Activated B cell treated with CpG ODN at 0.5 μM for 24 hours (primary cell): Measurements from ENCODE around the gene SPDL1. TPM values are rescaled to one million over a fixed set of nuclear protein-coding genes. Genes with fewer than 3 reads are reported as not detected.
A peak's percentile ranks its signal among the peaks of the same experiment; 100 is the strongest.

ENCODE experiments used
- ATAC-seq: fragments of 200-7000 bp; cut with Tn5 transposase; one replicate; pipeline ENCODE4 v1.10.0; 2021; ENCODE audit warnings: low read depth, mild to moderate bottlenecking, moderate library complexity
- CTCF ChIA-PET: fragments of 350-600 bp; sonication (Branson Sonifier 250); formaldehyde crosslinking; loops from one replicate; lab custom pipeline; 2021; ENCODE audit warnings: antibody characterized with exemption; lab: Charles Lee
- POLR2A ChIA-PET: fragments of 350-600 bp; sonication (Branson Sonifier 250); formaldehyde crosslinking; loops from one replicate; lab custom pipeline; 2021; ENCODE audit warnings: antibody characterized with exemption; lab: Charles Lee
- DNase-seq: peaks from one replicate; pipeline ENCODE4 v3.0.0; 2022
- H3K27ac Mint-ChIP-seq: one replicate; pipeline ENCODE4 v1.8.0; 2020; ENCODE audit warnings: mixed read lengths
- H3K27me3 Mint-ChIP-seq: one replicate; pipeline ENCODE4 v1.8.0; 2021; ENCODE audit warnings: mixed read lengths
- H3K36me3 Mint-ChIP-seq: one replicate; pipeline ENCODE4 v1.8.0; 2021; ENCODE audit warnings: low read depth, mixed read lengths
- H3K4me1 Mint-ChIP-seq: one replicate; pipeline ENCODE4 v1.8.0; 2021; ENCODE audit warnings: mixed read lengths
- H3K4me3 Mint-ChIP-seq: one replicate; pipeline ENCODE4 v1.8.0; 2020; ENCODE audit warnings: mild to moderate bottlenecking, mixed read lengths
- H3K9me3 Mint-ChIP-seq: one replicate; pipeline ENCODE4 v1.8.0; 2020; ENCODE audit warnings: mixed read lengths
- CTCF ChIP-seq: fragments of 200-600 bp; IDR thresholded peaks from one replicate; pipeline ENCODE4 v1.8.0; 2022; ENCODE audit warnings: antibody characterized with exemption, mild to moderate bottlenecking
- intact Hi-C: fragments of 100-400 bp; cut with micrococcal nuclease; formaldehyde crosslinking; loops from one replicate; pipeline ENCODE4 v1.15.1; 2024
- total RNA-seq: library from RNA; stranded (reverse); gene quantifications from 2 replicates; pipeline ENCODE4 v1.2.3, GENCODE V29; 2022

Gene SPDL1
- total RNA-seq, 1 donor from 2014 or later = 20.6 TPM

GRCh38 chr5:169580964-169581363 lies 2.6 kb upstream of the SPDL1 start:
- Mint-ChIP-seq H3K4me3 (no peak overlapping the region), H3K27ac (no peak overlapping the region), H3K27me3 (peaks cover 18% of the 10 kb centered on the region), H3K36me3 (peaks cover 7% of the 10 kb centered on the region), H3K9me3 (no peaks in the 10 kb centered on the region), H3K4me1 (peaks cover 23% of the 10 kb centered on the region)
- DNase-seq (no peak), ATAC-seq (no peak)
- ChIA-PET CTCF (interaction anchor here (1.0 to 1.3 kb wide), 6 partner anchors 11 to 1311 kb away, joined by 3 to 11 read pairs (median 4); no protein-coding TSS in a partner anchor), POLR2A (no interaction called here)
- intact Hi-C loops = loop anchor here (1.0 to 5.0 kb wide), 4 partner anchors 71 to 1094 kb away; partner anchors contain the start of gene RARS1
- no peak for TF ChIP-seq CTCF

- peak; percentile 66 for TF ChIP-seq CTCF
- H3K36me3 Mint-ChIP-seq = peaks cover 7% of the 10 kb centered on the region
- peaks cover 13% of the 10 kb centered on the region for H3K27me3 Mint-ChIP-seq
- H3K4me3 Mint-ChIP-seq = peak overlapping the region; percentile 37
- peak; percentile 41 for ATAC-seq
- H3K9me3 Mint-ChIP-seq = no peaks in the 10 kb centered on the region
- intact Hi-C loops = loop anchor here (1.0 to 5.0 kb wide), 5 partner anchors 71 to 1094 kb away; partner anchors contain the start of gene RARS1
- peaks cover 24% of the 10 kb centered on the region for H3K4me1 Mint-ChIP-seq
- CTCF ChIA-PET = interaction anchor here (1.0 to 2.4 kb wide), 7 partner anchors 11 to 902 kb away, joined by 3 to 12 read pairs (median 5); no protein-coding TSS in a partner anchor
- POLR2A ChIA-PET = no interaction called here
- H3K27ac Mint-ChIP-seq = no peak overlapping the region
- DNase-seq = no peak
Measured at GRCh38 chr5:169581580-169582227, 1.9 kb upstream of the SPDL1 start.

- POLR2A ChIA-PET = interaction anchor here (0.7 to 1.8 kb wide), 7 partner anchors 54 to 1003 kb away, joined by 3 to 46 read pairs (median 8); partner anchors contain the start of genes DOCK2 and PANK3
- intact Hi-C loops = loop anchor here (1.0 to 5.0 kb wide), 6 partner anchors 54 to 1096 kb away; partner anchors contain the start of genes DOCK2, PANK3 and RARS1
- Mint-ChIP-seq H3K4me1 (peaks cover 24% of the 10 kb centered on the region), H3K27ac (peak overlapping the region; percentile 93), H3K36me3 (peaks cover 7% of the 10 kb centered on the region), H3K27me3 (peaks cover 6% of the 10 kb centered on the region), H3K9me3 (no peaks in the 10 kb centered on the region), H3K4me3 (peak overlapping the region; percentile 99)
- CTCF ChIA-PET = interaction anchor here (1.0 to 2.4 kb wide), 3 partner anchors 55 to 596 kb away, joined by 3 to 12 read pairs (median 7); no protein-coding TSS in a partner anchor
- DNase-seq (no peak), ATAC-seq (peak; percentile 45)
- TF ChIP-seq CTCF = no peak
Measured at GRCh38 chr5:169583101-169583423, 511 bp upstream of the SPDL1 start.

GRCh38 chr5:169584998-169585451 lies 1.5 kb downstream of the SPDL1 start:
- peaks cover 24% of the 10 kb centered on the region for H3K4me1 Mint-ChIP-seq
- H3K36me3 Mint-ChIP-seq = peaks cover 25% of the 10 kb centered on the region
- no peaks in the 10 kb centered on the region for H3K9me3 Mint-ChIP-seq
- peaks cover 3% of the 10 kb centered on the region for H3K27me3 Mint-ChIP-seq
- no peak overlapping the region for H3K27ac Mint-ChIP-seq
- peak overlapping the region; percentile 99 for H3K4me3 Mint-ChIP-seq
- CTCF ChIA-PET = no interaction called here
- no peak for TF ChIP-seq CTCF
- no peak for ATAC-seq
- intact Hi-C loops = loop anchor here (5.0 kb wide), 3 partner anchors 67 to 1098 kb away; partner anchors contain the start of gene RARS1
- POLR2A ChIA-PET = no interaction called here
- no peak for DNase-seq

GRCh38 chr5:169590602-169591001 lies 7.0 kb downstream of the SPDL1 start:
- Mint-ChIP-seq H3K27ac (no peak overlapping the region), H3K27me3 (no peaks in the 10 kb centered on the region), H3K36me3 (peaks cover 64% of the 10 kb centered on the region), H3K4me1 (peaks cover 5% of the 10 kb centered on the region), H3K9me3 (no peaks in the 10 kb centered on the region), H3K4me3 (no peak overlapping the region)
- DNase-seq = no peak
- POLR2A ChIA-PET = no interaction called here
- no peak for ATAC-seq
- CTCF ChIA-PET = no interaction called here
- TF ChIP-seq CTCF = no peak
- intact Hi-C loops = no loop called here
